ENCODE data around the gene CCDC149.

Gene CCDC149

DNA sequence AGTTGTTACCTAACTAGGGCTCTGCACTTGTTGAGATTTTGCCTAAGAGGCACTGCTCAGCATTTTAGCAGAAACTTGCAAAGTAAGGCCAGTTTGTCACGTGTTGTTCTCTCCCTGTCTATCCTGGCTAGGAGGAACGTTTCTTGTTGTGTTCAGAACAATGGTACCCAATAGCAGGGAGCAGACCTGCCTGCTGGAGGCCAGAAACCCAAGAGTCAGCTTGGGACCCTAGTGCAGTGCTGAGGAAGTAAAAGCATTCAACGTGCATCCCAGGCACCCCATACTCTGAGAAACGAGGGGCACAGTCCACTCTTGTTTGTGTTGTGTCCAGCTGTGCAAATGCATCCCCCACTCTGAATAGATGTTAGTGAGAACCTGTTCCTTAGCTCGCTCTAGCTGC, 75.1 kb downstream of the CCDC149 start:
- no peak for DNase-seq

- no peak for DNase-seq
Observed at GRCh38 chr4:24837336-24837735, 75.5 kb downstream of the CCDC149 start.

DNA sequence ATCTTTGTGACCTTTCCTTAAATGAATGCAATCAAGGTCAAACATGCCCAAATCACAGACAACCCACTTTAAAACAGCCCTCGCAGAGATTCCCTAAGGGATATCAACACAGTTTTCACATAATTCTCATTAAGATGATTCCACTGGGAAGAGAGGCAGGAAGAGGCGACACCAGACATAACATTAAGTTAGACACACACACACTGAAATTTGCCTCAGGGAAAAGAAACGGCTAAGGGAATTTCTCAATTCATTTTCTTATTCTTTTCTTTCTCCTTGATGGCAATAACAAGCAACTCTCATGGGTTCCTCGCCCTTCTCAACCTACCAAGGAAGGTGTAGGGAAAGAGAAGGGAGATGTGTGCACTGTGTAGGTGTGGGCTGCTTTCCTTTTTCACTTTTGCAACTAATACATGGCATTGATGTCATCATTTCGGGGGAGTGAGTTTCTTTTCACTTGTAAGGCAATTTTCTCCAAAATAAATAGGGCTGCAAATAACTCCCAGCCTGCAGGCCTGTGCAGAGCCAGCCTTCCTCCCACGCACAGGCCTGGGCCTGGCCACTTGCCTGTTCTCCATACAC, 76.1 kb downstream of the CCDC149 start:
- no peak for DNase-seq

- DNase-seq, result no peak
Observed at GRCh38 chr4:24835696-24836095, 77.1 kb downstream of the CCDC149 start.

GRCh38 chr4:24831637-24832036, 81.2 kb downstream of the CCDC149 start:
- DNase-seq, result no peak

GRCh38 chr4:24824720-24825119, 88.1 kb downstream of the CCDC149 start:
- DNase-seq, result no peak

DNA sequence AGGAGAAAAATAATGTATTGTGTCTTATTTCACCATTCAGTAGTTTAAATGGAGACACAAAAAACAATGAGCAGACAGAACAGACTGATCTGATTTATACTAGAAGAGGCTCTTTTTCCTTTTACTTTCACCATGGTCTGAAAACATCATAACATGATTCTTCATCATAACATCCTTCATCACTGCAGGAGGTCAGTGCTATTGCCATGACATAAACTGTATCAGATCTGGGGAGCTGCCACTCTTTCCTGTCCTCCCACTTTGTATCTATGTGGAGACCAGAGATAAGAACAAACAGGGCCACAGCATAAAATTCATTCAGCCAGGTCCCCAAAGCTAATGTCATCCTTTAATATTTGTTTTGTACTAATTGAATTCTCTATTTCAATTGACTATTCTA, 92.3 kb downstream of the CCDC149 start:
- no peak for DNase-seq

GRCh38 chr4:24816797-24817196, 96.0 kb downstream of the CCDC149 start:
- DNase-seq, result no peak

DNA sequence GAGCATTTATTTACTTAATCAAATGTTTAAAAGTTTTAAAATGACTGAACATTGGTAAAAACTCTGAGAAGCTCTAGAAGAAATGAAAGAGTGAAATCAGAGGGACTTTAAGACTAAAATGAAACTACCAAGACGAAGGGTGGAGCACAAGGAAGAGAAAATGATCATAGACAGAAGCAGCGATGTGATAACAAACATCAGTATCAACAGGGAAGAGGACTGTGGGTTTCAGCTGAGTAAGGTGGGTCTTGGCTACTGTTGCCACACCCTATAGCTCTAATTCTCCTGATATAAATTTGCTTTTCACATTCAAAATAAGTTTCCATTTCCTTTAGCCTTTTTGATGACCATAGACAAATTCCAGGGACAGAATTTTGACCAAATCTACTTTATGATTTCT, 99.1 kb downstream of the CCDC149 start:
- DNase-seq, result no peak

DNA sequence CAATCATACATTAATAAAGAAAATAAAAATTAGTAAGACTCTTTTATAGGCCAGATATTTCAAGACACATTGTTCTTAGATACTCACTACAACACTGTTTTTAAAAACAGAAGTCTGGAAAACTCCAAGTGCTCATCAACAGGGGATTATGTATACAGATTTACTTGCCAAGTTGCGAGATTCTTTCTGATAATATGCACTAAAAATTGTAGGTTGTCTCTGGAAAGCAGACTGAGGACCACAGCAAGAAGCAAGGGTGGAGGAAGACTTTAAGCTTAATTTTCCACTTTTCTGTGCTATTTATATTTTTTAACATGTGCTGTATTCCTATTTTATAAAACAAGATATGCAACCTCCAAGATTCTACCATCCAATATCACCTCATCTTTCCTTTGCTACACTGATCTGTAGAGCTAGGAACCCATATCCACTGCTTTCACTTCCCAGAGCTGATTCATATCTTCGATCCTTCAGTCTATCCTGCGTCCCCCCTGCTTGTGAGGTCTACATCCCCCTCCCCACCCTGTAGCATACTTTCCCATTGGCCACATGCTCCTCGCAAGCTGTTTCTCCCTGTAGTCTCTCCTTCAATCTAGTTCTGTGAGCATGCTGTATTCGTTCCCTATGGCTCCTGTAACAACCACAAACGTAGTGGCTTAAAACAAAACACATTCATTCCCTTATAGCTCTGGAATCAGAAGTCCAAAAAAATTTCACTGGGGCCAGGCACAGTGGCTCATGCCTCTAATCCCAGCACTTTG, 101.8 kb downstream of the CCDC149 start:
- no peak for DNase-seq

GRCh38 chr4:24809815-24810405, 102.9 kb downstream of the CCDC149 start:
- DNase-seq, result no peak

- DNase-seq, result no peak
Observed at GRCh38 chr4:24809376-24809775, 103.5 kb downstream of the CCDC149 start.

GRCh38 chr4:24808955-24809354, 103.9 kb downstream of the CCDC149 start:
- no peak for DNase-seq

DNA sequence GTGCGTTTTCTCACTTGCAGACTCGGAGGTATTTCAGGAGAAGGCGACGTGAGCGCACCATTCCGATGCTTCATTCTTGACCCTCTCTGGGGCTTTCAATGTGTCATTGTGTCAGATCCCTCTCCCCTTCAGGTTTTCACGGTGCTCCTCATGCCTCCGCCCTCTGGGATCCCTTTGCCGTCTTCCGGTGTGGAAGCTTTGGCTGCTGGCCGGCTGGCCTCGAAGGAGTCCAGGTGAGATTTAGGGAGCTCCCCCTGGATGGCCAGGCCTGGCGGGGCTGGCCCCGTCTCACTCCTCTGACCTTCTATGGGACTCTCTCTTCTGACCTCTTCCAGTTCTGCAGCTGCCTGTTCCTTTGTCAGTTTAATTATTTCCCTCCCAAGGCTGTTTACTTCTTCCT, 104.6 kb downstream of the CCDC149 start:
- no peak for DNase-seq

DNA sequence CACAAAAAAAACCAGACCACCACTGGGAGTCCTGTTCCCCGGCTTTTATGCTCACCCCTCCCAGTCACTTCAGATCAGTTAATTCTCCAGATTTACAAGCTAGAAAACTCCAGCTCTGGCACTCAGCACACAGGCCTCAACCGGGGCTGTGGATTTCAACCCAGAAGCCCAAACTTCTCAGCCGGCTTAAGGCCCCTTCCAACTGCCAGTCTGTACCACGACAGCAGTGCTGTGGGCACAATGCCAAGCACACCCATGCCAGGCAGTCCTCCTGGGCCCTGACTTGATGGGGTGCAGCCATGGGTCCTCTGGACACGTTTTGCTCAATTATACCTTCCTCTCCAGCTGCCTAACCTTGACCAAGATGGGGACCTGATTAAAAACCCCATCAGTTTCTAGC, 105.2 kb downstream of the CCDC149 start:
- no peak for DNase-seq

DNA sequence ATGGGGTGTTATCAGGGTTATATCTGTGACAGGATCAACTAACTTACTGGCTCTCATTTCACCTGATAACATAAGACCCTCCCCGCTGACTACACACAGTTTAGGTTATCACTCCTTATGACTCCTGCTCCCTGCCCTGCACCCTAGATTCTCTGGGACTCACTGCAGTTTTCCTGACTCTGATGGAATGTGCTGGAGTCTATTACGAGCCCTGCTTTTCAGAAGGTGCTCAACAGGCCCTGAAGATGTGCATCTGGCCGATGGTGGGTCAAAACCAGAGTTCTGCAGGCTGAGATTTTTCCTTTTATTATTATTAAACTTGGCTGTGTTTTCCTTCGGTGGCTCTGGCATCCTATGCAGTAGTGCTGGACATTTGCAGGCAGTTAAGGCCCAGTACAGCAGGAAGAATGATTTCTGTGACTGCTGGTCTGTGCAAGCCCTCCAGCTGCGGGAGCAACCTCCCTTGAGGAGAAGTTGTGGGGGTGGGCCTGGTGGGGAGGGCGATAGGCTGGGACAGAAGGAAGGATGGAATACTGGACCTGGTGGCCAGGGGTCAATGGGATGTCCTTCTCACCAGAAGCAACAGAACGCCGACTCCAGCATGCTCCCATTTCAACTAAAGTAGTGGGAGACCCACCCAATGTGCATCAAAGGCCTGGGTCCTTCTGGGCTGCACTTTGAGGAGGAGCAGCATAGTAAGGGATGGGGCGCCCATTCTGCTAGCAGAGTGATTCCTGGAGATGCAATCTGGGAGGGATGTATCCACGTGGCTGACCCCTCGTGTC, 106.4 kb downstream of the CCDC149 start:
- DNase-seq, result no peak

DNA sequence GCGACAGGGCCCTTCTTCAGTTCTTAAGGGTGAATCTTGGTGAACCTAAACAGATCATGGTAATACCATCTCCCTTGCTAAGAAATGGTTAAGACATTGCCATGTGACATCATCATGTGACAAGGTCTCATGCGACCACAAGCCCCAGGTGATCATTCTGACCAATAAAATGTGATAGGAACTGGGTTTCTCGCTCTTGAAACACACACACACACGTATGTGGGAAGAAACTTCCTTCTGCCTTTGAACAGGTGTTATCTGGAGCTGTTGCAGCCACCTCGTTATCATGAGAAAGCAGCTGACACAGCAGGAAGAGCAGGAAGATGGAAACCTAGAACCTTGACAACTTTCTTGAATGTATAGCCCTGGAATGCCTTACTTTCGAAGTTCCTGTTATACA, 107.3 kb downstream of the CCDC149 start:
- DNase-seq, result no peak

DNA sequence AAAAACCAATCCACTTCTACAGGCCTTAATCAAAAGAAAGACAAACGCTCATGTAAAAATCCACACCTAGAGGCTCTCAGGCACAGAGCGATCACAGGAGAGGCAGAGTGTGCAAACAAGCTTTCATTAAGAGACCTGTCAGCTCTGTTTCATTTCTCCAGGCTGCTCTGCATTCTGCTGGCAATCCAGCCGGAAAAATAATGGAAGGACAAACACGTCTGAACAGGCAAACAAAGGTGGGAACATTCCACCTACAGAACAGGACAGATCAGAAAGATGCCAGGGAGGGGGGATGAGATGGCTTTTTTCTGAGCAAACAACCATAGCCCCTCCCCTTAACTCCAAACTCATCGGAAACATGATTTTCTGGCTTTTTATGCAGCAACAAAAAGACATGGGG, 107.8 kb downstream of the CCDC149 start:
- no peak for DNase-seq

GRCh38 chr4:24802648-24803047, 110.2 kb downstream of the CCDC149 start:
- no peak for DNase-seq

DNA sequence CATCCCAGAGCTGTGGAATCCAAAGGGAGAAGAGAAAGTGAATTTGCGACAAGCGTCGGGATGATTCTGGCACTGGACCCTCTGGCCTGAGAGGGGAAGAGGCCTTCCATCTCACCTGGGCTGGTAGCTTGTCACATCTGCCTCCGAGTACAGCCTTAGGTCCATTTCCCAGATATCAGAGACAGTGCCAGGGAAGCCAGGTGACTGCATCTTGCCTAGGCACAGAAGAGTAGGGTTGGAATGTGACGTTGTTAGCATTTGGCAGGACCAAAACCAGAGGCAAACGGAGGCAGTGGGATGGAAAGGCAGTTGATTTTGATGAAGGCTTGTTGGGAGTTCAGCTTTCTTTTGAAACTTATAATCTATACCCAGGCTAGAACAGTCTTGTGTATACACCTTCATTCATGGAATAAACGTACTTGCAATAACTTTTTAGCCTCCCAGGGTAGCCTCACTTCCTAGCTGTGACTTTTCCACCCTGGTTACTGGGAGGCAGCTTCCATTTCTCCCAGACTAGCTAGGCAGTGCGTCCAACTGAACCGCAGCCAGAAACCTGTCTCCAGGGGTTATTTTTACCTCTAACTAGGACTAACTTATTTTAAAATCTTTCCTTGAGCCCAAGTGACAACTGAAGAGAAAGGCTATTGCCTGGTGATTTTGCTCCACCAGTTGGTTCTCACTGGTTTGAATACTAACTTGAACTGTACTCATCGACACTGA, 111.5 kb downstream of the CCDC149 start:
- no peak for DNase-seq

GRCh38 chr4:24800325-24800895, 112.4 kb downstream of the CCDC149 start:
- no peak for DNase-seq

GRCh38 chr4:24799544-24800324, 113.1 kb downstream of the CCDC149 start:
- DNase-seq, result no peak

Data from activated CD4-positive, alpha-beta T cell treated with anti-CD3 and anti-CD28 coated beads, Interleukin-2, amount 50 U/mL, for 4 hours (primary cell).